K562 (cell line): ENCODE results near the gene NLRP5. TPM values are rescaled to one million over a fixed set of nuclear protein-coding genes. Genes with fewer than 3 reads are reported as not detected.
"Not testable (repeated sequence)": the region's sequence is repeated elsewhere in the genome, so short reads cannot be mapped to it uniquely, and the experiment has no call there.

ENCODE experiments used
- ATAC-seq: fragments of 200-7000 bp; cut with Tn5 transposase; 3 replicates; pipeline ENCODE4 v1.9.1; 2020; ENCODE audit warnings: moderate library complexity
- BruUV-seq: library from RNA; stranded (reverse); fragments of 400-500 nt; replicated peaks from 2 replicates; lab custom pipeline; 2021; lab: Mats Ljungman, UMichigan
- CTCF ChIA-PET: fragments of 300-600 bp; formaldehyde crosslinking; extraction: SDS; loops from one replicate; lab custom pipeline; 2021; ENCODE audit warnings: low intra/inter-chr PET ratio; lab: Yijun Ruan, JAX
- POLR2A ChIA-PET: fragments of 300-600, 350-650 bp; sonication (Branson Sonifier 250); formaldehyde crosslinking; extraction: SDS; loops from one replicate; lab custom pipeline; 2021; ENCODE audit warnings: antibody characterized with exemption, inconsistent platforms; lab: Yijun Ruan, JAX
- DNase-seq, 4 experiments: peaks; one replicate each; pipeline versions ENCODE4 v3.0.0 to v3.0.0-alpha.2; 2011 to 2018; ENCODE audit warnings: low spot score in 3 of 4, mixed read lengths in 3 of 4; ENCODE audit errors: extremely low read depth in 1 of 4
- FAIRE-seq: peaks from 2 replicates; lab custom pipeline; 2011; peaks lifted over from hg19 to GRCh38; lab: Jason Lieb, UNC
- H2AFZ ChIP-seq: 2 replicates; pipeline ENCODE4 v1.6.0; 2011; ENCODE audit warnings: low read depth, low read length, control low read depth, inconsistent platforms
- H3K27ac ChIP-seq: fragments of 200-600 bp; 3 replicates; pipeline ENCODE4 v1.8.0; 2011; ENCODE audit warnings: low read depth, mild to moderate bottlenecking, control low read depth, inconsistent platforms, low read length, moderate library complexity, mixed read lengths; ENCODE audit errors: extremely low read depth
- H3K27me3 ChIP-seq, 2 experiments: fragments of 300-600 bp in 1 of 2; 2 replicates in 1 of 2; 3 replicates in 1 of 2; pipeline versions ENCODE4 v1.6.0 to v1.8.0; 2011; ENCODE audit warnings: inconsistent platforms in 2 of 2, low read length in 2 of 2, mild to moderate bottlenecking in 1 of 2, mixed read lengths in 1 of 2, moderate library complexity in 1 of 2; ENCODE audit not compliant: control insufficient read depth in 2 of 2, insufficient read depth in 2 of 2
- H3K36me3 ChIP-seq: fragments of 300-600 bp; 3 replicates; pipeline ENCODE4 v1.8.0; 2011; ENCODE audit warnings: mild to moderate bottlenecking, low read length, inconsistent platforms; ENCODE audit not compliant: control insufficient read depth, insufficient read depth
- H3K4me1 ChIP-seq, 2 experiments: fragments of 200-600 bp in 1 of 2; replicated peaks in 1 of 2; 2 replicates in 1 of 2; 3 replicates in 1 of 2; pipeline versions ENCODE4 v1.5.1 to v1.8.0; 2011; ENCODE audit warnings: inconsistent platforms in 2 of 2, low read length in 2 of 2, mild to moderate bottlenecking in 1 of 2, mixed read lengths in 1 of 2, moderate library complexity in 1 of 2; ENCODE audit not compliant: control insufficient read depth in 2 of 2, insufficient read depth in 2 of 2
- H3K4me2 ChIP-seq: 2 replicates; pipeline ENCODE4 v1.6.1; 2011; ENCODE audit warnings: low read length, control low read depth, inconsistent platforms, mixed read lengths; ENCODE audit not compliant: insufficient read depth
- H3K4me3 ChIP-seq: fragments of 200-600 bp; sonication (generic), shearing (Covaris generic); 2 replicates; pipeline ENCODE4 v1.5.1; 2016; ENCODE audit warnings: control low read depth, inconsistent platforms
- H3K79me2 ChIP-seq: fragments of 200-600 bp; 3 replicates; pipeline ENCODE4 v1.8.0; 2011; ENCODE audit warnings: low read length, inconsistent platforms; ENCODE audit not compliant: control insufficient read depth, insufficient read depth
- H3K9ac ChIP-seq, 2 experiments: 2 replicates each; pipeline versions ENCODE4 v1.6.0 to v1.6.1; 2011; ENCODE audit warnings: low read depth in 2 of 2, low read length in 2 of 2, control low read depth in 1 of 2, inconsistent platforms in 1 of 2, mild to moderate bottlenecking in 1 of 2, mixed read lengths in 1 of 2; ENCODE audit not compliant: insufficient read depth in 1 of 2
- H3K9me1 ChIP-seq: one replicate; pipeline ENCODE4 v1.6.0; 2011; ENCODE audit warnings: inconsistent platforms, mild to moderate bottlenecking, low read length, moderate library complexity; ENCODE audit not compliant: control insufficient read depth, insufficient read depth
- H3K9me3 ChIP-seq: replicated peaks from 2 replicates; pipeline ENCODE4 v1.5.1; 2011; ENCODE audit warnings: low read depth, low read length, inconsistent platforms; ENCODE audit not compliant: control insufficient read depth, insufficient read depth
- H4K20me1 ChIP-seq: replicated peaks from 2 replicates; pipeline ENCODE4 v1.6.1; 2011; ENCODE audit warnings: low read length, inconsistent platforms, mixed read lengths; ENCODE audit not compliant: control insufficient read depth, insufficient read depth
- BRD4 ChIP-seq: fragments of 200-600 bp; sonication (generic); IDR thresholded peaks from 2 replicates; pipeline ENCODE4 v1.6.1; 2017; ENCODE audit warnings: inconsistent platforms
- BRF1 ChIP-seq: IDR thresholded peaks from 3 replicates; pipeline ENCODE4 v1.6.1; 2011; ENCODE audit warnings: borderline replicate concordance, mild to moderate bottlenecking; ENCODE audit not compliant: insufficient read length; ENCODE audit errors: extremely low read depth
- CBX3 ChIP-seq, 2 experiments: IDR thresholded peaks; 1 replicate in 1 of 2; 2 replicates in 1 of 2; pipeline ENCODE4 v1.6.1; 2012; ENCODE audit warnings: inconsistent platforms in 2 of 2, low read length in 2 of 2, borderline replicate concordance in 1 of 2, control low read depth in 1 of 2
- DPF2 ChIP-seq: fragments of 450-650 bp; IDR thresholded peaks from 2 replicates; pipeline ENCODE4 v1.6.1; 2016
- EHMT2 ChIP-seq: fragments of 450-650 bp; IDR thresholded peaks from 2 replicates; pipeline ENCODE4 v1.6.1; 2018; ENCODE audit warnings: antibody characterized with exemption
- FOXK2 ChIP-seq, 2 experiments: fragments of 450-650 bp; IDR thresholded peaks in 1 of 2; conservative IDR thresholded peaks in 1 of 2; 2 replicates each; pipeline ENCODE4 v1.6.1; 2016; ENCODE audit warnings: low read depth in 2 of 2, mild to moderate bottlenecking in 1 of 2
- PCBP2 ChIP-seq: fragments of 200-400 bp; formaldehyde crosslinking; IDR thresholded peaks from 2 replicates; pipeline ENCODE4 v1.6.1; 2018; ENCODE audit warnings: low read length, low read depth, mild to moderate bottlenecking, moderate library complexity; ENCODE audit not compliant: poor library complexity, severe bottlenecking
- POLR2AphosphoS2 ChIP-seq: IDR thresholded peaks from 2 replicates; pipeline ENCODE4 v1.6.1; 2012; ENCODE audit warnings: low read length, improper control_type of control experiment
- POLR3G ChIP-seq: IDR thresholded peaks from 2 replicates; pipeline ENCODE4 v1.6.1; 2011; ENCODE audit not compliant: insufficient read length, insufficient replicate concordance; ENCODE audit errors: extremely low read depth
- RBM14 ChIP-seq: fragments of 200-400 bp; formaldehyde crosslinking; IDR thresholded peaks from 2 replicates; pipeline ENCODE4 v1.6.1; 2018; ENCODE audit warnings: low read depth, mild to moderate bottlenecking, low read length, moderate library complexity, borderline replicate concordance; ENCODE audit not compliant: insufficient read depth
- RUNX1 ChIP-seq: sonication (generic); IDR thresholded peaks from 2 replicates; pipeline ENCODE4 v1.6.1; 2016; ENCODE audit warnings: antibody characterized with exemption, low read depth
- SRSF7 ChIP-seq: fragments of 200-400 bp; formaldehyde crosslinking; optimal IDR thresholded peaks from 2 replicates; pipeline ENCODE3; 2017; ENCODE audit warnings: mild to moderate bottlenecking, low read depth, low read length
- ZNF354B ChIP-seq: fragments of 250-450 bp; sonication (Bioruptor Pico); IDR thresholded peaks from 2 replicates; pipeline ENCODE4 v1.4.0; 2020
- WGBS: fragments of 100-300 bp; shearing (Covaris generic); methylation state at CpG from one replicate; pipeline ENCODE4 v1.1.6; 2016; ENCODE audit warnings: low coverage, mixed read lengths; ENCODE audit not compliant: insufficient coverage; ENCODE audit errors: missing lambda C conversion rate; 5-methylcytosine and 5-hydroxymethylcytosine counted together
- in situ Hi-C: fragments of 300-500 bp; cut with MboI; formaldehyde crosslinking; loops from 4 replicates; pipeline ENCODE4 v1.15.0; 2018; ENCODE audit warnings: inconsistent platforms, mixed read lengths
- intact Hi-C: fragments of 100-400 bp; cut with micrococcal nuclease; formaldehyde crosslinking; loops from 2 replicates; pipeline ENCODE4 v1.14.2; 2022
- polyA plus RNA-seq, 8 experiments: library from polyadenylated mRNA; depleted of rRNA in 4 of 8; stranded (reverse) in 5 of 8; unstranded in 3 of 8; fragments of >200 nt; fragmentation: Nextera tagmentation in 2 of 8; fragmentation: Illumina TruSeq in 1 of 8; extraction: Ambion mirVana in 2 of 8; extraction: Trizol in 1 of 8; gene quantifications; 2 replicates each; pipeline versions ENCODE4 v1.2.1 to v1.2.3, GENCODE V29; 2011 to 2014; ENCODE audit warnings: inconsistent platforms in 1 of 8, missing spikeins in 1 of 8
- total RNA-seq, 7 experiments: library from RNA; depleted of rRNA in 6 of 7; stranded (reverse); fragments of >200 nt in 6 of 7; fragmentation: Illumina TruSeq in 2 of 7; extraction: Trizol in 2 of 7; gene quantifications; 2 replicates each; pipeline versions ENCODE4 v1.2.1 to v1.2.3, GENCODE V29; 2011 to 2021; ENCODE audit warnings: low replicate concordance in 1 of 7

Gene NLRP5
- total and polyA plus RNA-seq, 9 of the 15 experiments (the other 6 are each of a cell fraction or from before 2014, with no cell fraction given) = 0.04 to 0.07 TPM; not detected in 7

DNA sequence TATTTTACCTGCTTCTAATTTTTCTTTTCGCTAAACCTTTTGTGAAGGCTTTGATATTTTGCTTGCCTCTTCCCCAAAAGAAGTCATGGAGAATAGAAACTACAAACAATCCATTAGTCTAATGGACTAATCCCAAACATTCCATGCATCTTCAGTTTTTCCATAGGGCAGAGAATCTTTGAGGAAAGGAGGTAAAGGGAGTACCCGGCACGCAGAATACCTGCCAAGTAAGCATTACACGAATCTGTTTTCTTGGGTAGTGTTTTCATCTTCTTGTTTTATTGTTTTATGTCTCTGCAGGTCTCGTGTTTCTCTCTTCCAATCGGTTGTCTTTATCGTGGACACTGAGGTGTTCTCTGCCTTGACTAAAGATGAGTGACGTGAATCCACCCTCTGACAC is 39.0 kb upstream of the NLRP5 start, which contains the start of gene NLRP8:
TSS of gene NLRP8 (plus strand) at position 301 of the 400 bp plus-strand sequence.
- H3K9ac ChIP-seq = no peak within 1 kb of the TSS
- no peak within 1 kb of the TSS for H3K27ac ChIP-seq
- no peaks in the 10 kb centered on the region for H3K36me3 ChIP-seq
- BruUV-seq = no TSS peak
- H3K9me3 ChIP-seq = no peaks in the 10 kb centered on the region
- ChIA-PET CTCF (no interaction called here), POLR2A (interaction anchor here (0.7 kb wide), 1 partner anchor 14 kb away, joined by 3 read pairs; no protein-coding TSS in a partner anchor)
- no peak for FAIRE-seq
- TF ChIP-seq DPF2 (no peak), ZNF354B (CRISPR knock-in tag) (no peak), CBX3 (IDR thresholded peaks at IDR 0.05; ENCODE audit: borderline replicate concordance in 1 of 2, low read length in 2 of 2) (no peak), POLR3G (no peak), FOXK2 (conservative IDR thresholded peaks at IDR 0.05 in 1 of 2, IDR thresholded peaks at IDR 0.05 in 1 of 2; ENCODE audit: low read depth in 2 of 2) (no peak), PCBP2 (no peak), RBM14 (no peak), EHMT2 (no peak), BRD4 (no peak), RUNX1 (no peak), BRF1 (no peak), POLR2AphosphoS2 (no peak), SRSF7 (no peak)
- under 1% methylated on average over 8 of the region's 8 CpGs for WGBS
- no peak for ATAC-seq
- H3K79me2 ChIP-seq = no peaks in the 10 kb centered on the region
- DNase-seq = no peak
- H2AFZ ChIP-seq = no peak within 1 kb of the TSS
- intact Hi-C loops = no loop called here
- H3K4me1 ChIP-seq = no peaks in the 10 kb centered on the region
- H3K4me3 ChIP-seq = no peak within 1 kb of the TSS
- H4K20me1 ChIP-seq = no peaks in the 10 kb centered on the region
- in situ Hi-C loops = no loop called here
- no peak within 1 kb of the TSS for H3K4me2 ChIP-seq
- 0 out of 5 replicates have a peak, but pooled peaks cover 0 to 4% of the 10 kb centered on the region in 2 experiments for H3K27me3 ChIP-seq
- no peaks in the 10 kb centered on the region for H3K9me1 ChIP-seq

DNA sequence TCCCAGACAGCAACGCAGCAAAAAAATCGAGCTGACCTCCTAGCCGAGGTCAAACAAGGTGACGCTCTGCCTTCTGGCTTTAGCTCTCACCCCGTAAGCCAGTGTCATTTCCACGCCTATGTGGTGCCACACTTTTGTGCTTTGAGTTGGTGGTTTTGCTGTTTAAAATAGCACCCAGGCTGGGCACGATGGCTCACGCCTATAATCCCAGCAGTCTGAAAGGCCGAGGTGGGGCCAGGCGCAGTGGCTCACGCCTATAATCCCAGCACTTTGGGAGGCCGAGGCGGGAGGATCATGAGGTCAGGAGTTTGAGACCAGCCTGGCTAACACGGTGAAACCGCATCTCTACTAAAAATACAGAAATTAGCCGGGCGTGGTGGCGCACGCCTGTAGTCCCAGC is 36.0 kb upstream of the NLRP5 start:
- H3K36me3 ChIP-seq, in situ Hi-C loops, BruUV-seq, H3K27ac ChIP-seq, H3K4me1 ChIP-seq, ATAC-seq, H3K4me2 ChIP-seq, H4K20me1 ChIP-seq, DNase-seq, H3K9me3 ChIP-seq, H3K79me2 ChIP-seq, POLR2A ChIA-PET, H3K9me1 ChIP-seq, CTCF ChIA-PET, intact Hi-C loops, H3K9ac ChIP-seq, H3K4me3 ChIP-seq, FAIRE-seq, H2AFZ ChIP-seq: not testable (repeated sequence)
- WGBS = 2% methylated on average over 19 of the region's 19 CpGs
- peaks cover 7 to 12% of the 10 kb centered on the region in 2 experiments; a peak in 3 of 5 replicates for H3K27me3 ChIP-seq
